Transverse colon (tissue), 4 donors: ENCODE results near the gene TMEM132D. TPM values are rescaled to one million over a fixed set of nuclear protein-coding genes. Genes with fewer than 3 reads are reported as not detected.

Experiments used
- DNase-seq: peaks from one replicate; pipeline ENCODE4 v3.0.0-alpha.2; 2019
- H3K27ac ChIP-seq, 4 donors: fragments of 200-600 bp; sonication (generic); 2 replicates each; pipeline ENCODE4 v1.5.1; 2016 to 2018; ENCODE audit warnings: inconsistent platforms in 4 of 4
- H3K27me3 ChIP-seq: fragments of 200-600 bp; sonication (generic); 2 replicates; pipeline ENCODE4 v1.5.1; 2017; ENCODE audit warnings: inconsistent platforms
- H3K36me3 ChIP-seq, 4 donors: fragments of 200-600 bp; sonication (generic); 2 replicates each; pipeline ENCODE4 v1.5.1; 2017 to 2019; ENCODE audit warnings: inconsistent platforms in 4 of 4
- H3K4me1 ChIP-seq, 4 donors: fragments of 200-600 bp; sonication (generic); 2 replicates each; pipeline ENCODE4 v1.5.1; 2017 to 2020; ENCODE audit warnings: inconsistent platforms in 4 of 4
- H3K4me3 ChIP-seq, 4 donors: fragments of 200-600 bp; sonication (generic); 1 replicate in 1 of 4; 2 replicates in 3 of 4; pipeline versions ENCODE4 v1.5.1 to v1.6.1; 2017 to 2019; ENCODE audit warnings: inconsistent platforms in 4 of 4
- H3K9me3 ChIP-seq, 2 donors: fragments of 200-600 bp; sonication (generic); 2 replicates each; pipeline ENCODE4 v1.5.1; 2017 to 2019; ENCODE audit warnings: inconsistent platforms in 2 of 2
- EP300 ChIP-seq: sonication (generic); formaldehyde crosslinking; IDR thresholded peaks from one replicate; pipeline ENCODE4 v1.6.1; 2017; ENCODE audit warnings: antibody characterized with exemption, low read depth
- POLR2A ChIP-seq: fragments of 450-650 bp; IDR thresholded peaks from one replicate; pipeline ENCODE4 v1.6.1; 2016; ENCODE audit warnings: antibody characterized with exemption, mild to moderate bottlenecking, moderate library complexity
- POLR2AphosphoS5 ChIP-seq, 3 donors: sonication (generic); formaldehyde crosslinking; IDR thresholded peaks; one replicate each; pipeline ENCODE4 v1.6.1; 2016; ENCODE audit warnings: antibody characterized with exemption in 3 of 3
- WGBS, 2 donors: methylation state at CpG; one replicate each; pipeline ENCODE4 v1.1.5; 2018; ENCODE audit warnings: low coverage in 1 of 2; 5-methylcytosine and 5-hydroxymethylcytosine counted together
- in situ Hi-C, 4 donors: fragments of 200-750 bp; cut with MboI; loops; one replicate each; pipeline versions ENCODE4 v1.15.0 to v1.15.1; 2017; ENCODE audit warnings: low sequenced_read_pairs in 3 of 4, low pct_ligation_motif_present in 1 of 4, low pct_unique_long_range_greater_than_20kb in 1 of 4
- intact Hi-C: fragments of 100-400 bp; cut with DNase I; formaldehyde crosslinking; loops from one replicate; pipeline ENCODE4 v1.15.1; 2023; ENCODE audit warnings: low total_unique reads
- total RNA-seq, 4 donors: library from RNA; depleted of rRNA; stranded (reverse); fragments of >200 nt; gene quantifications; one replicate each; pipeline ENCODE4 v1.1.0, GENCODE V29; 2016
- TF ChIP-seq, protein P1 (sequence below), 5 experiments: fragments of 200-600 bp in 3 of 5; fragments of 450-650 bp in 2 of 5; sonication (generic) in 3 of 5; IDR thresholded peaks; 1 replicate in 2 of 5; 2 replicates in 3 of 5; pipeline ENCODE4 v1.5.1; 2016 to 2017; ENCODE audit warnings: antibody characterized with exemption in 5 of 5, inconsistent platforms in 3 of 5, mild to moderate bottlenecking in 2 of 5, moderate library complexity in 1 of 5

Gene TMEM132D
- total RNA-seq, 4 donors from 2014 or later = 0.48 to 0.55 TPM; not detected in 2

DNA sequence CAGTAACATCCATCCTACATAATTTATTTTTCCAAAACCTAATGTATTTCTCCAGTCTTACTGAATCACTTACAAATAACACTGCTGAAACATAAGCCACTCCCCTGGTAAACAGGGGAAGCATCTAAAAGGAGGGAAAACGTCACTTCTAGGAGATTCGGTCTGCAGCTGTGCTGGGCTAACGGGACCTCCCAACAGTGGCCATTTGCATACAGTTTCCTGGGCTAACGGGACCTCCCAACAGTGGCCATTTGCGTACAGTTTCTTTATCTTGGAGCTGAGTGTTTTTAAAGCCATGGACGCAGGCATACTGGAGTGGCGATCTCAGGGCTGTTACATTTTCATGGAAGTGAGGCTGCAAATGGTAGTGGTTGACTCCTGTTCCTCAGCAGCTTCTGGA, 242.9 kb downstream of the TMEM132D start:
- in situ Hi-C loops (no loop called here), intact Hi-C loops (no loop called here)
- no peak overlapping the region for H3K27ac ChIP-seq
- no peaks in the 10 kb centered on the region for H3K4me1 ChIP-seq
- H3K36me3 ChIP-seq = no peaks in the 10 kb centered on the region
- TF ChIP-seq, protein P1, sequence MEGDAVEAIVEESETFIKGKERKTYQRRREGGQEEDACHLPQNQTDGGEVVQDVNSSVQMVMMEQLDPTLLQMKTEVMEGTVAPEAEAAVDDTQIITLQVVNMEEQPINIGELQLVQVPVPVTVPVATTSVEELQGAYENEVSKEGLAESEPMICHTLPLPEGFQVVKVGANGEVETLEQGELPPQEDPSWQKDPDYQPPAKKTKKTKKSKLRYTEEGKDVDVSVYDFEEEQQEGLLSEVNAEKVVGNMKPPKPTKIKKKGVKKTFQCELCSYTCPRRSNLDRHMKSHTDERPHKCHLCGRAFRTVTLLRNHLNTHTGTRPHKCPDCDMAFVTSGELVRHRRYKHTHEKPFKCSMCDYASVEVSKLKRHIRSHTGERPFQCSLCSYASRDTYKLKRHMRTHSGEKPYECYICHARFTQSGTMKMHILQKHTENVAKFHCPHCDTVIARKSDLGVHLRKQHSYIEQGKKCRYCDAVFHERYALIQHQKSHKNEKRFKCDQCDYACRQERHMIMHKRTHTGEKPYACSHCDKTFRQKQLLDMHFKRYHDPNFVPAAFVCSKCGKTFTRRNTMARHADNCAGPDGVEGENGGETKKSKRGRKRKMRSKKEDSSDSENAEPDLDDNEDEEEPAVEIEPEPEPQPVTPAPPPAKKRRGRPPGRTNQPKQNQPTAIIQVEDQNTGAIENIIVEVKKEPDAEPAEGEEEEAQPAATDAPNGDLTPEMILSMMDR (IDR thresholded peaks at IDR 0.05) = no peak
- no peak for DNase-seq
- H3K9me3 ChIP-seq = no peaks in the 10 kb centered on the region
- no peaks in the 10 kb centered on the region for H3K27me3 ChIP-seq
- no peak overlapping the region for H3K4me3 ChIP-seq
- WGBS, 2 donors = 74 to 76% methylated on average over 3 to 7 of the region's 7 CpGs

DNA sequence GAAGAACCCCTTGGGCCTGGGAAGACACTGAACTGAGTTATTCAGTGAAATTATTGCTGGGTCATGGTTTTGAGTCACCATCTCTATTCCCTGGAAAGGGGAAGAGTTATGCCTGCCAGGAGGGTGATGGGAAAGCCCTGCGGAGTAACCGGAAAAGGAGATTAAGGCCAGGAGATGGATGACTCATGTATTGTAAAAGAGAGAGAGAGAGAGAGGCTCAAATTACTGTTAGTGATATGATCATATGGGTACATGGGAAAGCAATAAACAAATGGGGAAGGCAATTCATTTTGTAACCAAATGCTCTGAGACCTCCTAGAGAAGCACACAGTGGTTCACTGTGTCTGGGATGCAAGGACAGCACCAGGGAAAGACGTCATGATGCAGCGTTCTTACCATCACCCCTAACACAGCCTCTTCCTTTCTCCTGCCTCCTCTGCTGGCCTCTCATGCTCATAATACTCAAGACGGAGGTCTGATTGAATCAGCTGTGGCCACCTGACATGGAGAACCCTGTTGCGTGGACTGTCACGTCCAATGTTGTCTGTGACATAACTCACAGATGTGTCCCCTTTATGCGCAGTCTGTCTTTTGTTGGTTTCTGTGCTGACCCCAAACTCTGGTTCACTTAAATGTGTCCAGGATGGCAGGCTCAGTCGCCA, 243.7 kb downstream of the TMEM132D start:
- peak; percentile 15 for DNase-seq
- in situ Hi-C loops (no loop called here), intact Hi-C loops (no loop called here)
- H3K4me1 ChIP-seq = no peaks in the 10 kb centered on the region
- H3K9me3 ChIP-seq = no peaks in the 10 kb centered on the region
- no peak overlapping the region for H3K27ac ChIP-seq
- no peaks in the 10 kb centered on the region for H3K27me3 ChIP-seq
- 72 to 75% methylated on average over 3 to 9 of the region's 9 CpGs for WGBS, 2 donors
- H3K4me3 ChIP-seq = no peak overlapping the region
- TF ChIP-seq POLR2AphosphoS5 (IDR thresholded peaks at IDR 0.05) = no peak
- TF ChIP-seq, protein P1 (IDR thresholded peaks at IDR 0.05) = no peak
- TF ChIP-seq EP300 = no peak
- no peak for TF ChIP-seq POLR2A
- no peaks in the 10 kb centered on the region for H3K36me3 ChIP-seq

DNA sequence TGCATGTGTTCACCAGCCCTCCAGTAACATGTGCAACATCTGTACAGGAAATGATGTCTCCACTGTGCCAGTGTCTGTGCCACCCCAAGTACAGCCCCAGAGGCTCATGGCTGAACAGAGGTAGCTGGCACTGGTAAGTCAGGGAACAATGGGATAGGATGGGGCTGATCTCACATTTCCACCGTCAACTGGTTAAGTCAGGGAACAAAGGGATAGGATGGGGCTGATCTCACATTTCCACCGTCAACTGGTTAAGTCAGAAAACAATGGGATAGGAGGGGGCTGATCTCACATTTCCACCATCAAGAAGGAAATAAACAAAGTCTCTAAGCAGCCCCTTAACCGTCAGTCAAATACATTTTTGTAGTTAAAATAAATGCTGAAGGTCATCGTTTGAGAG, 246.6 kb downstream of the TMEM132D start:
- Histone ChIP-seq H3K9me3 (no peaks in the 10 kb centered on the region), H3K36me3 (no peaks in the 10 kb centered on the region), H3K4me3 (no peak overlapping the region), H3K27ac (no peak overlapping the region), H3K27me3 (no peaks in the 10 kb centered on the region), H3K4me1 (no peaks in the 10 kb centered on the region)
- TF ChIP-seq POLR2AphosphoS5 (IDR thresholded peaks at IDR 0.05) (no peak), POLR2A (no peak), EP300 (no peak)
- TF ChIP-seq, protein P1 (IDR thresholded peaks at IDR 0.05) = no peak
- WGBS, 2 donors = 65 to 72% methylated on average over 2 to 4 of the region's 4 CpGs
- intact Hi-C loops (loop anchor here (2.0 kb wide), 1 partner anchor 136 kb away; no protein-coding TSS in a partner anchor), in situ Hi-C loops (no loop called here)
- DNase-seq = no peak

DNA sequence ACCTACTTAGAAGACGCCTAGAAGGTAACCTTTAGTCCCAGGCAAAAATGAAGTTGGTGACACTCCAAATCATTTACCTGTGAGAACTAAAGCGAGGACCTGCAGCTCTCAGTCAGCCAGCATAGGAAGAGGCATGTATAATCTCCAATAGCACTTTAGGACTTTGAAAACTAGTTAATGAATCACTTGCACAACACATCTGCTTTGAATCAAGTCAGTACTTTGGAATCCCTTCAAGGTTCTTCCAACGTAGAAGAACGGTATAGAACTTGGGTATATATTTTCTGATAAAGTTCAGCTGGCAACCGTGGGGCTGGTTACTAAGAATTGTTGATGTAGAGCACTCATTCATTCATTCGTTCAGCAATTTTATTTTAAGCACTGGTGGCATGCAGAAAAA, 251.9 kb downstream of the TMEM132D start:
- in situ Hi-C loops (no loop called here), intact Hi-C loops (no loop called here)
- DNase-seq = no peak
- Histone ChIP-seq H3K4me3 (no peak overlapping the region), H3K4me1 (no peaks in the 10 kb centered on the region), H3K27me3 (no peaks in the 10 kb centered on the region), H3K36me3 (no peaks in the 10 kb centered on the region), H3K9me3 (no peaks in the 10 kb centered on the region), H3K27ac (no peak overlapping the region)
- 52 to 71% methylated on average over 2 to 6 of the region's 6 CpGs for WGBS, 2 donors
- no peak for TF ChIP-seq POLR2AphosphoS5 (IDR thresholded peaks at IDR 0.05)
- no peak for TF ChIP-seq EP300
- no peak for TF ChIP-seq POLR2A
- TF ChIP-seq, protein P1 (IDR thresholded peaks at IDR 0.05) = no peak
